ENCODE results near the gene PDE7B. TPM values are rescaled to one million over a fixed set of nuclear protein-coding genes. Genes with fewer than 3 reads are reported as not detected.

PDE7B gene
- total and polyA plus RNA-seq, 9 of the 15 experiments (the other 6 are each of a cell fraction or from before 2014, with no cell fraction given) = 0.01 TPM; not detected in 8

GRCh38 chr6:136087986-136088385 lies 236.5 kb downstream of the PDE7B start:
- ChIA-PET CTCF (ENCODE audit: low intra/inter-chr PET ratio) (no interaction called here), POLR2A (interaction anchor here (0.7 kb wide), 1 partner anchor 34 kb away, joined by 3 read pairs; no protein-coding TSS in a partner anchor)
- Histone ChIP-seq H3K9me1 (ENCODE audit: control insufficient read depth, insufficient read depth, low read length) (no peaks in the 10 kb centered on the region), H3K79me2 (ENCODE audit: control insufficient read depth, insufficient read depth, low read length) (no peaks in the 10 kb centered on the region), H3K9me3 (replicated peaks; ENCODE audit: control insufficient read depth, insufficient read depth, low read depth, low read length) (no peaks in the 10 kb centered on the region), H3K27me3 (ENCODE audit: control insufficient read depth in 2 of 2, insufficient read depth in 2 of 2, low read length in 2 of 2) (peaks cover 2 to 4% of the 10 kb centered on the region in 2 experiments; a peak in 3 of 5 replicates), H2AFZ (ENCODE audit: low read depth, low read length) (no peak overlapping the region), H3K36me3 (ENCODE audit: control insufficient read depth, insufficient read depth, low read length) (no peaks in the 10 kb centered on the region), H3K27ac (ENCODE audit: extremely low read depth, low read depth, low read length) (no peak overlapping the region), H3K9ac (ENCODE audit: insufficient read depth in 1 of 2, low read depth in 2 of 2, low read length in 2 of 2) (no peak overlapping the region), H3K4me1 (replicated peaks in 1 of 2; ENCODE audit: control insufficient read depth in 2 of 2, insufficient read depth in 2 of 2, low read length in 2 of 2) (no peaks in the 10 kb centered on the region), H3K4me3 (no peak overlapping the region), H4K20me1 (replicated peaks; ENCODE audit: control insufficient read depth, insufficient read depth, low read length) (no peaks in the 10 kb centered on the region), H3K4me2 (ENCODE audit: insufficient read depth, low read length) (no peak overlapping the region)
- no peak for ATAC-seq
- 1% methylated on average over 6 of the region's 6 CpGs for WGBS (ENCODE audit: insufficient coverage, low coverage, missing lambda C conversion rate)
- DNase-seq (ENCODE audit: extremely low read depth in 1 of 4, low spot score in 3 of 4) = no peak
- no TSS peak for BruUV-seq (replicated peaks)
- intact Hi-C loops (cut with micrococcal nuclease) (no loop called here), in situ Hi-C loops (cut with MboI) (no loop called here)
- no peak for TF ChIP-seq MCM3 (IDR thresholded peaks at IDR 0.05)
- no peak for TF ChIP-seq PCBP1 (IDR thresholded peaks at IDR 0.05; ENCODE audit: low read depth, low read length, poor library complexity, severe bottlenecking)
- TF ChIP-seq PHB (CRISPR knock-in tag; IDR thresholded peaks at IDR 0.05) = no peak
- TF ChIP-seq, protein P1, sequence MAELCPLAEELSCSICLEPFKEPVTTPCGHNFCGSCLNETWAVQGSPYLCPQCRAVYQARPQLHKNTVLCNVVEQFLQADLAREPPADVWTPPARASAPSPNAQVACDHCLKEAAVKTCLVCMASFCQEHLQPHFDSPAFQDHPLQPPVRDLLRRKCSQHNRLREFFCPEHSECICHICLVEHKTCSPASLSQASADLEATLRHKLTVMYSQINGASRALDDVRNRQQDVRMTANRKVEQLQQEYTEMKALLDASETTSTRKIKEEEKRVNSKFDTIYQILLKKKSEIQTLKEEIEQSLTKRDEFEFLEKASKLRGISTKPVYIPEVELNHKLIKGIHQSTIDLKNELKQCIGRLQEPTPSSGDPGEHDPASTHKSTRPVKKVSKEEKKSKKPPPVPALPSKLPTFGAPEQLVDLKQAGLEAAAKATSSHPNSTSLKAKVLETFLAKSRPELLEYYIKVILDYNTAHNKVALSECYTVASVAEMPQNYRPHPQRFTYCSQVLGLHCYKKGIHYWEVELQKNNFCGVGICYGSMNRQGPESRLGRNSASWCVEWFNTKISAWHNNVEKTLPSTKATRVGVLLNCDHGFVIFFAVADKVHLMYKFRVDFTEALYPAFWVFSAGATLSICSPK (IDR thresholded peaks at IDR 0.05; ENCODE audit: borderline replicate concordance) = no peak
- TF ChIP-seq, protein P2, sequence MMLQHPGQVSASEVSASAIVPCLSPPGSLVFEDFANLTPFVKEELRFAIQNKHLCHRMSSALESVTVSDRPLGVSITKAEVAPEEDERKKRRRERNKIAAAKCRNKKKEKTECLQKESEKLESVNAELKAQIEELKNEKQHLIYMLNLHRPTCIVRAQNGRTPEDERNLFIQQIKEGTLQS (IDR thresholded peaks at IDR 0.05) = no peak
- TF ChIP-seq, protein P2 (CRISPR knock-in tag; conservative IDR thresholded peaks at IDR 0.05) = no peak
- TF ChIP-seq, protein P3, sequence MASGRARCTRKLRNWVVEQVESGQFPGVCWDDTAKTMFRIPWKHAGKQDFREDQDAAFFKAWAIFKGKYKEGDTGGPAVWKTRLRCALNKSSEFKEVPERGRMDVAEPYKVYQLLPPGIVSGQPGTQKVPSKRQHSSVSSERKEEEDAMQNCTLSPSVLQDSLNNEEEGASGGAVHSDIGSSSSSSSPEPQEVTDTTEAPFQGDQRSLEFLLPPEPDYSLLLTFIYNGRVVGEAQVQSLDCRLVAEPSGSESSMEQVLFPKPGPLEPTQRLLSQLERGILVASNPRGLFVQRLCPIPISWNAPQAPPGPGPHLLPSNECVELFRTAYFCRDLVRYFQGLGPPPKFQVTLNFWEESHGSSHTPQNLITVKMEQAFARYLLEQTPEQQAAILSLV (tag; IDR thresholded peaks at IDR 0.05) = no peak
- no peak for TF ChIP-seq TBP (optimal IDR thresholded peaks at IDR 0.05; ENCODE audit: low read depth, low read length)
- TF ChIP-seq ZBTB34 (CRISPR knock-in tag; IDR thresholded peaks at IDR 0.05) = no peak
- TF ChIP-seq FOS (IDR thresholded peaks at IDR 0.05; ENCODE audit: extremely low read depth, insufficient read length) = no peak
- no peak for FAIRE-seq
